ENCODE results near the gene PCYT1A. TPM values are rescaled to one million over a fixed set of nuclear protein-coding genes. Genes with fewer than 3 reads are reported as not detected.

Gene PCYT1A
- total and polyA plus RNA-seq, 2 of the 13 experiments (the other 11 are each of a cell fraction or from before 2014, with no cell fraction given), result 26.4 to 45.3 TPM

DNA sequence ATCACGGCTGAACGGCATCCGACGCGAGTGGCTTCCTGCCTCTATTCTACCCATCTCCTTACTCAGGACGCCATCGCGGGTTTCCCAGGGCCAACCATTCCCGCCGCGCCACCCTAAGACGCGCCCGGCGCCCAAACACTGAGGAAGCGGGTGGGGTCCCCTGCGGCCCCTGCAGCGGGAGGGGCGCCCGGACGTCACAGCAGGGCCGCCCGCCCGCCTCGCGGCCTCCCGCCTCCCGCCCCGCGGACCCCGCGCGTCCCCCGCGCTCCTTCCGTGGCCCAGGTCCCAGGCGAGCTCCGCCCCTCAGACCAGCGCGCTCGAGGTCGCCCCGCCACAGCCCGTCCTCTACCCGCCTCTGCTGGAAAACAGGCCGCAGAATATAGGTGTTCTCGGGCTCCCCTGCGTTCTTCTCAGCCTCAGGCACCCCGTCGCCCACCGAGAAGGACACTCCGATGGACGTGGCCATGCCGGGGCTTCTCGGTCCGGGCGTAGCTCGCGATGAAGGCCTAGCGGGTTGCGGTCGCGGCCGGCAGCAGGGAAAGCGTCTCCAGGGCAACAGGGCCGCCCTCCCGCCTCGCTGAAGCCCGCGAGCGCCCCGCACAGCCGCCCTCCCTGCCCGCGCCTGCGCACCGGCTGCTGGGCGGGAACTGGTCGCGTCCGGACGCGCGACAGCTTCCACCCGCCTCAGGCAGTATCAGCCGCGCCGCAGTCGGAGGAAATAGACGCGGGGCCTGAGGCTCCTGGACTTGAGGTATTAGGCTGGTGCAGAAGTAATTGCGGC lies 30.4 kb upstream of the PCYT1A start, which contains the start of gene DYNLT2B (continued):
- TF ChIP-seq ZNF275 (CRISPR knock-in tag; IDR thresholded peaks at IDR 0.05; ENCODE audit: borderline replicate concordance) (no peak; the same call in 1 of the 2 replicates), MAF1 (CRISPR knock-in tag; IDR thresholded peaks at IDR 0.05; ENCODE audit: borderline replicate concordance) (no peak), ATF7 (IDR thresholded peaks at IDR 0.05) (no peak), ATF7 (CRISPR knock-in tag; IDR thresholded peaks at IDR 0.05) (no peak), ZNF883 (CRISPR knock-in tag; IDR thresholded peaks at IDR 0.05; ENCODE audit: not compliant biosample characterization) (peak; percentile 91), TRIM24 (CRISPR knock-in tag; IDR thresholded peaks at IDR 0.05) (no peak; the same call in 1 of the 2 replicates), ELF3 (CRISPR knock-in tag; IDR thresholded peaks at IDR 0.05) (peak; percentile 57; the same call in 1 of the 2 replicates), ZNF3 (CRISPR knock-in tag; IDR thresholded peaks at IDR 0.05) (no peak), GZF1 (CRISPR knock-in tag; IDR thresholded peaks at IDR 0.05) (no peak), HHEX (CRISPR knock-in tag; IDR thresholded peaks at IDR 0.05) (no peak), HES4 (CRISPR knock-in tag; IDR thresholded peaks at IDR 0.05; ENCODE audit: borderline replicate concordance) (no peak), CREB1 (IDR thresholded peaks at IDR 0.05) (peak; percentile 32; the same call in 1 of the 2 replicates), CREB1 (CRISPR knock-in tag; IDR thresholded peaks at IDR 0.05) (no peak), BCL3 (CRISPR knock-in tag; IDR thresholded peaks at IDR 0.05) (peak; percentile 50; the same call in 1 of the 2 replicates), REPIN1 (CRISPR knock-in tag; IDR thresholded peaks at IDR 0.05; ENCODE audit: borderline replicate concordance, low read depth) (0 out of 2 replicates have a peak, but pooled peaks have one; percentile 36), ZNF460 (CRISPR knock-in tag; IDR thresholded peaks at IDR 0.05; ENCODE audit: borderline replicate concordance) (no peak), ZNF850 (CRISPR knock-in tag; conservative IDR thresholded peaks at IDR 0.05) (no peak), ZSCAN31 (CRISPR knock-in tag; IDR thresholded peaks at IDR 0.05; ENCODE audit: low read depth) (no peak), ZNF572 (CRISPR knock-in tag; IDR thresholded peaks at IDR 0.05) (no peak)
- TF ChIP-seq, protein P1, sequence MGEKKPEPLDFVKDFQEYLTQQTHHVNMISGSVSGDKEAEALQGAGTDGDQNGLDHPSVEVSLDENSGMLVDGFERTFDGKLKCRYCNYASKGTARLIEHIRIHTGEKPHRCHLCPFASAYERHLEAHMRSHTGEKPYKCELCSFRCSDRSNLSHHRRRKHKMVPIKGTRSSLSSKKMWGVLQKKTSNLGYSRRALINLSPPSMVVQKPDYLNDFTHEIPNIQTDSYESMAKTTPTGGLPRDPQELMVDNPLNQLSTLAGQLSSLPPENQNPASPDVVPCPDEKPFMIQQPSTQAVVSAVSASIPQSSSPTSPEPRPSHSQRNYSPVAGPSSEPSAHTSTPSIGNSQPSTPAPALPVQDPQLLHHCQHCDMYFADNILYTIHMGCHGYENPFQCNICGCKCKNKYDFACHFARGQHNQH (CRISPR knock-in tag; IDR thresholded peaks at IDR 0.05), result 0 out of 2 replicates have a peak, but pooled peaks have one; percentile 14
- TF ChIP-seq, protein P2, sequence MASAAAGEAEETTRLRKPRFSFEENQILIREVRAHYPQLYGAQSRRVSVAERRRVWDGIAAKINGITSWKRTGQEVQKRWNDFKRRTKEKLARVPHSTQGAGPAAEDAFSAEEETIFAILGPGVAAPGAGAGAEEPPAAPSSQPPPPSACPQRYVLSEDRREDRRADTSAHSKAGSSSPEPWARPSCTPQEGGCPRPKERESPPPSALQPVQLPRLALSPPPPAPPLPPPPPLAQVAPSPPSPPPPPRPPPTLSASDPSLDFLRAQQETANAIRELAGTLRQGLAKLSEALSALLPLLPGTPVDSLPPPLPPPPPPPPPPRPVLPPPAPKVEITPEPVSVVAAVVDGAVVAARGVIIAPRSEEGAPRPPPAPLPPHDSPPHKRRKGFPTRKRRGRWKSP (CRISPR knock-in tag; IDR thresholded peaks at IDR 0.05), result 0 out of 2 replicates have a peak, but pooled peaks have one; percentile 59
- TF ChIP-seq, protein P3, sequence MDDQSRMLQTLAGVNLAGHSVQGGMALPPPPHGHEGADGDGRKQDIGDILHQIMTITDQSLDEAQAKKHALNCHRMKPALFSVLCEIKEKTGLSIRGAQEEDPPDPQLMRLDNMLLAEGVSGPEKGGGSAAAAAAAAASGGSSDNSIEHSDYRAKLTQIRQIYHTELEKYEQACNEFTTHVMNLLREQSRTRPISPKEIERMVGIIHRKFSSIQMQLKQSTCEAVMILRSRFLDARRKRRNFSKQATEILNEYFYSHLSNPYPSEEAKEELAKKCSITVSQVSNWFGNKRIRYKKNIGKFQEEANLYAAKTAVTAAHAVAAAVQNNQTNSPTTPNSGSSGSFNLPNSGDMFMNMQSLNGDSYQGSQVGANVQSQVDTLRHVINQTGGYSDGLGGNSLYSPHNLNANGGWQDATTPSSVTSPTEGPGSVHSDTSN (CRISPR knock-in tag; IDR thresholded peaks at IDR 0.05; ENCODE audit: borderline replicate concordance), result no peak
